NCI-H1417 (cell line): ENCODE data around the gene NELFB.

Experiments used
- DNase-seq, 3 experiments: peaks; one replicate each; lab custom pipeline; 2025; lab: John Stamatoyannopoulos, UW

Gene NELFB

DNA sequence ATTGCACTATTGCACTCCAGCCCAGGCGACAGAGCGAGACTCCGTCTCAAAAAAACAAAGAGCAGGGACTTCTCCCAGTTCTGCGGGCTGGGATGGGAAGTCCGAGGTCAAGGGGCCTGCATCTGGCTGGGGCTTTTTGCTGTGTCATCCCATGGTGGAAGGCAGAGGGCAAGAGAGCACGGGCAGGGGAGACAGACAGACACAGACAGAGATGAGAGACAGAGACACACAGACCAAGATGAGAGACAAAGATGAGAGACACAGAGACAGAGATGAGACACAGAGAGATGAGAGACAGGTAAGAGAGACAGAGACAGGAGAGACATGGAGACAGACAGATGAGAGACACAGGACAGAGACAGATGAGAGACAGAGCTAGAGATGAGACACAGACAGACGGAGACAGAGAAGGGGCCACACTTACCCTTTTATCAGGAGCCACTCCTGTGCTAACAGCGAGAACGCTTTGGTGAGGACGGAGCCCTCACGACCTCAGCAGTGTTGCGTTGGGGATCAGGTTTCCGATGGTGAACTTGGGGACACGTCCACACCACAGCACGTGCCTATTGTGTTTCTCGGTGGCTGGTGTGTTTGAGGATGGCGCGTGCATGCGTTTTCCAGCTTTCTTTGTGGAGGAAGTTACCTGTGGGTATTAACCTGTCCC lies 13.5 kb downstream of the NELFB start:
- DNase-seq: no peak

DNA sequence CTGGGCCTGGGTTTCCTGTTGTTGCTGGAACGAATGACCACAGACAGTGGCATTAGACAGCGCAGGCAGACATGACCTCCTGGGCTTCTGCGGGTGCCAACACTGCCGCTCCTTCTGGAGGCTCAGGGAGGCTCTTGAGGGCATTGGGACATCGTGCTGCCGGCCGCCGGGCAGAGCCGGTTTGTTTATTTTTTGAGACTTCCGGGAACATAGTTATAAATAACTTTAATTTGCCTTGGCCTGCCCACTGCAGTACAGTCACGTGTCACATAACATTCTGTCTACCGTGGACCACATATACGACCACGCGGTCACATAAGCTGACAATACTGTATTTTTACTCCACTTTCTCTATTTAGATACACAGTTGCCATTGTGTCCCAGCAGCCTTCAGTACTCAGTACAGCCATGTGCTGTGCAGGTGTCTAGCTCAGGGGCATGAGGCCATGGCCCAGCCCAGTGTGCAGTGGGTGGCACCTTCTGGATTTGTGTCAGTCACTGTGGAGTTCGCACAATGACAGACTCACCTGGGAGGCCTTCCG lies 14.2 kb downstream of the NELFB start:
- no peak for DNase-seq

DNA sequence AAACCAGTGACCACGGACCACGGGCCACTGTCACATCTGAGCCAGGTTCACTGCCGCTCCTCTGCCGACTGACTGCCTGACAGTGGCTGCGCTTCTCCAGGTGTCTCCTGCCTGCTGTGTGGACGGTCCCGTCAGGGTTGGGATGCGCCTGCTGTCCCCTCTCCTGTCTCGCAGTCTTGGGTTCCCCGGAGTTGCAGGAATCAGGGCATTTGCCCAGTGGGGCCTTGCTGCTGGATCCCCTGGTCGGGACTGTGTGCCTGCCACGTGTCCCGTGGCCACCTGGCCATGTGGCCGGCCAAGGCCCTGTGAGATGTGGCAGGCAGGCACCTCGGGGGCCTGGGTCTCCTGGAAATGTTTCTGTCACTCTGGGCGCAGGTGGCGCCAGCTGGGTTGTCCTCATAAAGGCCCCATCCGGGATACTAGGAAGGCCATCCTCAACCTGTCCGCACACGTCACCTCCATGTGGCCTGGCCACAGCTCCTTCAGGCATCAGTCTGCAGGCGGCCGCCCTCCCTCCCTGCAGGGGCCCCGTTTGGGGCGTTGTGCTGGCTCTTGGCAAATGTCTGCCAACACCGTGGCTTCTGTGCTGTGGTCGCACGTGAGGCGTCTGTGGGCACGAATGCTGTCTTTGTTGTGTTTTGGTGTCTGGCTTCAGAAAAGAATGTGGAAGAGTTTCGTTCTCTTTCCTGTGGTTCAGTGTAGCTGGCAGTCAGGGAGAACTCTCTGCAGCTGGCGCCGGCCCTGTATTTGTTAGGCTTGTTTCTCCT lies 16.0 kb downstream of the NELFB start:
- no peak for DNase-seq

DNA sequence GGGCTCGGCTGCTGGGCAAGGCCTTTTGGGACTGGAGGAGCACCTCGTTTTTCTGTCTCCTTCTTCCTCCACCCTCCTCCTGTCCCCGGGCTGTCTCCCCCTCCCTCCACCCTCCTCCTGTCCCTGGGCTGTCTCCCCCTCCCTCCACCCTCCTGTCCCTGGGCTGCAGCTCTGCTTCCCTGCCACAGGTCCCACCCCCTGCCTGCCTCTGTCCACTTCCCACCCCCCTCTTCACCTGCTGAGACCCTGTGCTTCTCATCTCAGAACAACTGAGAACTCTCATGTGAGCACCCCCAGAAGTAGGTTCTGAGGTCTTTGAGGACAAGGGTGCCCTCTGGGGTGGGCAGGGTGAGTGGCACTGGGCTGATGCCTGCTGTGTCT lies 16.6 kb downstream of the NELFB start:
- no peak for DNase-seq

DNA sequence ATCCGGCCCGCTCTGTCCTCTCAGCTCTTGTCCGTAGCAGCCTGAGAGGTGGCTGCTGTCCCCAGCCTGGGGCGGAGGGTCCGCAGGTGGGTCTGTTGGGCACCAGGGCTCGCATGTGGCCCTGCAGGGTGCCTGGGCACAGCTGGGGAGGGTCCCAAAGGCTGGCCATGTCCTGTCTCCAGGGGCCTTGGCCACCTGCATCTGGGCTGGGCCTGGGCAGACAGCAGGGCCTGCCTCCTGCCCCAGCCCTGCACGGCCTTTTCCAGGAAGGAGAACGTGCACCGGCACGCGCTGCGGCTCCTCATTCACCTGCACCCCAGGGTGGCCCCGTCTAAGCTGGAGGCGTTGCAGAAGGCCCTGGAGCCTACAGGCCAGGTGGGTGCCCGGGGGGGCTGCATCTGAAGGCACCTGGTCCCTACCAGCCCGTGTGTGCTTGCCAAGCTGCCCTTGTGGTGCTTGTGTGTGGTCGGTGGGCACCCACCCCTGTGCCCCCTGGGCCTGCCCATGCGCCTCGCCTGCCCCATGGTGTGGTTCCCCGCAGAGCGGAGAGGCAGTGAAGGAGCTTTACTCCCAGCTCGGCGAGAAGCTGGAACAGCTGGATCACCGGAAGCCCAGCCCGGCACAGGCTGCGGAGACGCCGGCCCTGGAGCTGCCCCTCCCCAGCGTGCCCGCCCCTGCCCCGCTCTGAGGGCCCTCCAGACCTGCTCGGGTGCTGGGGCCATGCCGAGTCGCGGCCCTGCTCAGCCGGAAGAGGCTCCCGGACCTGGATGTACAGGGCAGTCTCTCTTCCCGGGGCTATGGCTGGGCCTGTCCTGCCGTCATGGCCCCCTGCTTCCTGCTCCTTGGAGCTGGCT lies 17.3 kb downstream of the NELFB start:
- DNase-seq: no peak

DNA sequence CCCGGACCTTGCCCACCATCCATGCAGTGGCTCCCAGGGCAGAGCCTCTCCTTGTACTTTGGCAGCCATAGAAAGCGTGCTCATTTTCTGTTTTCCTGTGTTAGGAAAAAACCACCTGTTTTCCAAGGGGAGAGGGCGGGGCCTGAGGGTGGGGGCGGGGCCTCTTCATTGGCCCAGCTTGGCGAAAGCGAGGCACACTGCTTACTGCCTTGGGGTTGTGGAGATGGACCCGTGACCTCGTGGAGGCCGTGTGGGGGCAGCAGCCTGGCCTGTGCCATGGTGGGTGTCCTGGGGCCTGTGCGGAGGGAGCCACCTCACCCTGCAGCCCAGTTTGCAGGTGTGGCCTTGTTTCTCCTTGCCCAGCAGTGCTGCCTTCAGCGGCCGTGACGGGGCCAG lies 18.0 kb downstream of the NELFB start:
- peak; percentile 4 to 67 (median 51) for DNase-seq

DNA sequence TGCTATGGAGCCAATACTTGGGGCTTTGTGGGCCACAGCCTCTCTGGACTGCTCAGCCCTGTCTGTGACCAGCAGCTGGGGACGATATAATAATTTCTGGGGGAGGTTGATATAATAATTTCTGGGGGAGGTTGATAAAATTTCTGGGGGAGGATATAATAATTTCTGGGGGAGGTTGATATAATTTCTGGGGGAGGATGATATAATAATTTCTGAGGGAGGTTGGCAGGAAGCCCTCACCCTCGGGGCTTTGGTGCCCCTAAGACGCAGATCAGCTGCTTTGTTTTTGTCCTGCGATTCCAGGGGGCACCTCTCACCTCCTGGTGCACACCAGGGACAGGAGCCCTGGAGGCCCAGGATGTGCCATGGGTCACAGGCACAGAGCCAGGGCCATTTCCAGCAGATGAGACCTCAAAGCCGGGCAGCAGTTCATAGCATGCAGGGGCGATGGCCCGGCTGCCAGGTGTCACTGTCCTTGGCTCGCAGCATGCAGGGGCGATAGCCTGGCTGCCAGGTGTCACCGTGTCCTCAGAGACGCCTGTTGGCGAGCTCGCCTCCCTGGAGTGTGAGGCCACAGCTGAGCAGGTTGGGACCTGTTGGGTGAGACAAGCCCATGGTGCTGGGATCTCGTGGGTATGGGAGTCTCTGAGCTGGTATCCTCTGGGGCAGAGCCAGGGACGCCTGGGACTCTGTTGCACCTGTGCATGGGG lies 18.6 kb downstream of the NELFB start:
- DNase-seq: peak; percentile 8 to 85 (median 74)

DNA sequence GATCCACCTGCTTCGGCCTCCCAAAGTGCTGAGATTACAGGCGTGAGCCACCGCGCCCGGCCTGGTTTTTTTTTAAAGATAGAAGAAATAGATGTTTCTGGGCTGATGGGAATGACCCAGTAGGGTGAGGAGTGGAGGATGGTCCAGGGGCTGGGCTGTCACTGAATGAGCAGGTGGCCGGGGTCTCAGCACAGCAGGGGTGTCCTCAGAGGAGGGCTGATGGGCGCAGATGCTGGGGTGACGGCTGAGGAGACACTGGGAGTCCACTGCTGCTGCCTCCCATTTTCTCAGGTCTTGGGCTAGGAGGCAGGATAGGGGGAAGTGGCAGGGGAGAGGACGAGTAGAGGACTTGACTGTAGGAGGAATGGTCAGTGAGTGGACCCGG lies 20.1 kb downstream of the NELFB start:
- no peak for DNase-seq

DNA sequence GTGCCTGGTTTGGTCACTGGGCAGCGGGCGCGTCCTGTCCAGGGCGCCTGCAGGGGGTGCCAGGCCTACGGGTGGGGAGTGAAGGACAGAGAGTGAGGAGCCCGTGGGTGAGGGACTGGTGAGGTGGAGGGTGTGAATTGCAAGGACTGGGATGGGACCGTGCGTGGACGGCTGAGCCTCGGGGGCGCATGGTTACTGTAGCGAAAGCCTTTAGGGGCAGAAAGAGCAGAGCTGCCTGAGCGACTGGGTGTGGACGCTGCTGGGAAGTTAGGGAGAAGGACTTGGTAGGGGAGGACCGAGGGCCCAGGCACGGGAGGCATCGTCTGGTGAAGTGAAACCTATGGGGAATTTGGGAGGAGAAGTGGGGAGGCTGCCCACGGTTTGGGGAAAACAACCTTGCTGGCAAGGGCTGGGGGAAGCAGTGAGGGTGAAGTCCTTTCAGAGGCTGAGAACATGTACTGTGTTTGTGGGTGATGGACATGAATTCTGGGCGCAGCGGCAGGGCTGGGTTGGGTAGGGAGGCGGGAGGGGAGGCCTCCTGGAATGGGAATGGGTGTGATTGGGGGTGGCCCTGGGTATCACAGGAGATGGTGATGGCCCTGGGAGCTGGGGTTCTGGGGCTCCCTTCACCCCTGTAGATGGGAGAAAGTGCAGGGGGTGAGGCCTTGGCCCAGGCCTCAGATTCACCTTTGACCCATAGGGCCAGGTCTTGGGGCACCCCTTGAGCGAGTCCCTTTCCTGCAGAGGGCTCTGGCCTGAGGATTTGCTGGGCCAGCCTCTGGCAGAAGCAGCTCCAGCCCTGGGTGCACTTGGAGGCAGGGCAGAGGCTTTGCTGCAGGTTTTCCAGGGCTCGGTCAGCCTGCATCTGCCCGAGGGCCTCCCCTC lies 20.7 kb downstream of the NELFB start:
- DNase-seq: no peak

DNA sequence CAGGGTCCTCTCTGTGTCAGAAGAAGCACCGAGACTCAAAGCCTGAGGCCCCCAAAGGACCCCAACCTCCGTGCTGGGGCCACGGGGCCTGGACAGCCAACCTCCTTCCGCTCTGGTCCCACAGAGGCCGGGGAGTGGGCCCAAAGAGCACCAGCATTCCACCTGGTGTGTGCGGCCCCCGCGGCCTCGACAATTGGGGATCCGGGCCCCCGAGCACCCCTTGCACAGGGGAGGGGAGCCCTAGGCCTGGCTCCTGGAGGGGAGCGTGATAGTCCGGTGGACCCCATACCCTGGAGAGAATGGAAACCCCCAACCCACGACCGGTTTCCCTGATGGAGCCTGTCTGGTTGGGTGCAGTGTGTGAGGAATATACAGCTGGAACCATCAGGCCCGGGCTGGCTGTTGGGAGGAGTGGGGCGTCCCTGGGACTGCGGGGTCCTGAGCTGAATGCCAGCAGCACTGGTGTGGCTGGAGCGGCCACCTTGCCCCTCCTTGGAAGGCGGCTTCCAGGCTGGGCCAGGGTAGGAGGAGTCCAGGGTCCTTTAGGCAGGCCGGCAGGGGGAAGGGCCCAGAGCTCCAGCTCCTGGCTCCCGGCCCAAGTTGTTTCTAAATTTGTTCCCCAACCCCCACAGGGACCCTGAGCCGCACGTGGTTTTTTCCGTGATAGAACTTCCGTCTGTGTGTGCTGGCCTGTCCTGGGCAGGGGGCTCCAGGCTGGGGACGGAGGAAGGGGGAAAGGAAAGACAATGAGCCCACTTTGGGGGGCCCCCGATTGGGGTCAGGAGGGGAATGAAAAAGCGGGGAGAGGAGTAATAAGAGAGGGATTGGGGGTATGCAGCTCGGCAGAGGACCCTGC lies 21.6 kb downstream of the NELFB start:
- DNase-seq: no peak

DNA sequence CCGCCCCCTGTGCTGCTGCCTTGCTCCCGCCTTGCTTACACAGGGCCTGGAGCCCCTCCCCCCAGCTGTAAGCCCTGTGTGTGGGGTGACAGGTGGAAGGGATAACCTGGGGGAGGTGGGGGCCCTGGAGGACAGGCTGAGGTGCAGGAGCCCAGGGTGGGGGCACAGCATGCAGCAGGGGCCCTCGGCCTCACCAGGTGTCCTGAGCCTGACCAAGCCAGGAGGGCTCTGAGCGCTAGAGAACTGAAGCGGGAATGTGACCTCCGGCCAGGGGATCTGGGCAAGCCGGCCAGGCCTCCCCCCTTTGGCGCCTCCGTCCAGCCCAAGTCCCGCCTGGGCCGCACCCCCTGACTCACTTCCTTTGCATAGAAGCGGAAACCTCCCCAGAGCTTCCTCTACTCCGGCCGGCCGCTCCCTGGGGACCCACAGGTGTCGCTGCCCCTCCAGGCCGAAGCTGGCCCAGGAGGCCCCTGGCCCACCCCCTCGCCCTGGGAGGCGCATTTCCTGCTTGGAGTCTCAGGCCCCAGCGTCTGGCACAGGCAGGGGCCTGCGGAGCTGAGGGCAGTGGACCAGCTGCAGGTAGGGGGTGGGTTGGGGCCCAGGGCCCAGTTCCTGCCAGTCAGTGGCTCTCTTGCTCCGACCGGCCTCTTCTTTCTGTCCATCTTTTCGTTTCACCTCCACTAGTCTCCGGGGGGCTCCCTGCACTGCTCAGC lies 22.4 kb downstream of the NELFB start, which contains the start of gene TOR4A:
TSS of gene TOR4A (plus strand) at position 398 of the 713 bp plus-strand sequence. CDS start 964 bp downstream, outside the sequence.
- DNase-seq: no peak

DNA sequence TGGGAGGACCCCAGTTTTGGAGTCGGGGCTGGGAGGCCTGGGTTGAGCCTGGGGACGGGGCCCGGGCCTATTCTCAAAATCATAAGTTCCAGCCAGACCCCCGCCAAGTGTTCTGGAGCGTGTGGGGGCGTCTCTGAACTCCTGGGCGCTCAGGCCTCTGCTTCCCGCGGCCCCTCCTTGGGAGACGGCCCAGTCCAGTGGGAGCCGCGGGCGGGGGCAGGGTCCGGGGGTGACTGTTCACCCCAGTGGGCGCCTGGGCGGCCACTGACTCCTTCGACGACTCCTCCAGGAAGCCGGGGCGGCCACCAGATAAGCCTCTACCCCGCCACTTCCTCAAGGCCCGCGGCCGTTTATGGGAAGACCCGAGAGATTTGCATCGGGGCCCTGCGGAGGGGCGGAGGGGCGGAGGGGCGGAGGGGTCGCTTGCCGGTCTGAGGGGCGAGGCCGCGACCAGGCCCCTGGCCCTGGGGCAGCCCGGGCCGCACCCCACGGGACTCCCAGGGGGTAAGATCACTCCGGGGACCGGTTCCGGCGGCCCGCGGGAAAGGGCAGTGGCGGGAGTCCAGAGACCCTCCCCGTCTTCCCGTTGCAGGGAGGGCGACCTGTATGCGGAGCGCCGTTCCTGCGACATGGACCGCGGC lies 23.1 kb downstream of the NELFB start:
- no peak for DNase-seq

DNA sequence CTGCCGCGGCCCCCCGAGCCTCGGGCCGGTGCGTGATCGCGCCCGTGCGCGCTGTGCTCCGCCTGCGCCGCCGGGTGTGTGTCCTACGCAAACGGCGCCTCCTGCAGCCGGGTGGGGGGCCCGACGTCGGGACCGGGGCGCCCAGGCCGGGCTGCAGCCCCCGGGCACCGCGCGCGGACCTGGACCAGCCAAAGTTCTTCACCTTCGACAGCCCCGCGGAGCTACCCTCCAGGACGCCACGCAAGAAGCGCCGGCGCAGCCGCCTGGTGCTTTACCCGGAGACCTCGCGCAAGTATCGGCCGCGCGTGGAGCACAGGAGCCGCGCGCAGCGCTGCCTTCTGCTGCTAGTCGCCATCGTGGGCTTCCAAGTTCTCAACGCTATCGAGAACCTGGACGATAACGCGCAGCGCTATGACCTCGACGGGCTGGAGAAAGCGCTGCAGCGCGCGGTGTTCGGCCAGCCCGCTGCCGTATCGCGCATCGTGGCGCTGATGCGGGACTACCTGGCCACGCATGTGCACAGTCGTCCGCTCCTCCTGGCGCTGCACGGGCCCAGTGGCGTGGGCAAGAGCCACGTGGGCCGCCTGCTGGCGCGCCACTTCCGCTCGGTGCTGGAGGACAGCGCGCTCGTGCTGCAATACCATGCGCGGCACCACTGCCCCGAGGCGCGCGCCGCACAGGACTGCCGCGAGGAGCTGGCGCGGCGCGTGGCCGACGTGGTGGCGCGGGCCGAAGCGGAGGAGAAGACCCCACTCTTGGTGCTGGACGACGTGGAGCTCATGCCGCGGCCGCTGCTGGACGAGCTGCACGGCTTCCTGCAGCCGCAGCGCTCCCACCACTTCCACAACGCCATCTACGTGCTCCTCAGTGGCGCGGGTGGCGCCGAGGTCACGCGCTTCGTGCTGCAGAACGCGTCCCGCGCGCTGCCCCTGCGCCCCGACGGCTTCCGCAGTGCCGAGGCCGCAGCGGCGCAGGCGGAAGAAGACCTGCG lies 23.9 kb downstream of the NELFB start:
- DNase-seq: no peak

DNA sequence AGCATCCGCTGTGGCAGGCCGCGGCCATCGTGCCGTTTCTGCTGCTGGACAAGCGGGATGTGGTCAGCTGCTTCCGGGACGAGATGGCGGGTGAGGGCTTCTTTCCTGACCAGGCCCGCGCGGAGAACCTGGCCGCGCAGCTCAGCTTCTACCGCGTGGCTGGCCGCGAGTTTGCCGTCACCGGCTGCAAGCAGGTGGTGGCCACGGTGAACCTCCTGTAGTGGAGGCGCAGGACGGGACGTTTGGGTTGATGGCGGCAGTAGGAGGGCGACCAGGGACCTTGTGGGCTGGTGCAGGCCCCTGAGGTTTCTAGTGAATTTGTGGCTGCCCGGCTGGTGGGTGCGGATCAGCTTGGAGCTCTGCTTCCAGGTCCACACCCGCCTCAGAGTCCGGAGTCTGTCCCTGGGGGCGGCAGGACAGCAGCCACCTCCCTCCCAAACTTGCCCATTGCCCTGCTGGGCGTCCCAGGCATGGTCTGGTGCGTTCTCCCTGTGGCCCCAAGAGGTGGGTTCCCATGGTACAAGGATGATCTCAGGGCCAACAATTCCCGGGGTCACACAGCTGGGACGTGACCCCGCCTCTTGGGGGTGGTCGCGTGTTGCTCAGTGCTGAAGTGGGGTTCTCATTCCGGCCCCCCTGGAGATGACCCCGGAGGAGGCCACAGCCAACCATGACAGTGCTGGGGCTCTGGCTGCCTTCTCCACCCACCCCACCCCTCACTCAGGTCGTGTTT lies 24.8 kb downstream of the NELFB start:
- no peak for DNase-seq

DNA sequence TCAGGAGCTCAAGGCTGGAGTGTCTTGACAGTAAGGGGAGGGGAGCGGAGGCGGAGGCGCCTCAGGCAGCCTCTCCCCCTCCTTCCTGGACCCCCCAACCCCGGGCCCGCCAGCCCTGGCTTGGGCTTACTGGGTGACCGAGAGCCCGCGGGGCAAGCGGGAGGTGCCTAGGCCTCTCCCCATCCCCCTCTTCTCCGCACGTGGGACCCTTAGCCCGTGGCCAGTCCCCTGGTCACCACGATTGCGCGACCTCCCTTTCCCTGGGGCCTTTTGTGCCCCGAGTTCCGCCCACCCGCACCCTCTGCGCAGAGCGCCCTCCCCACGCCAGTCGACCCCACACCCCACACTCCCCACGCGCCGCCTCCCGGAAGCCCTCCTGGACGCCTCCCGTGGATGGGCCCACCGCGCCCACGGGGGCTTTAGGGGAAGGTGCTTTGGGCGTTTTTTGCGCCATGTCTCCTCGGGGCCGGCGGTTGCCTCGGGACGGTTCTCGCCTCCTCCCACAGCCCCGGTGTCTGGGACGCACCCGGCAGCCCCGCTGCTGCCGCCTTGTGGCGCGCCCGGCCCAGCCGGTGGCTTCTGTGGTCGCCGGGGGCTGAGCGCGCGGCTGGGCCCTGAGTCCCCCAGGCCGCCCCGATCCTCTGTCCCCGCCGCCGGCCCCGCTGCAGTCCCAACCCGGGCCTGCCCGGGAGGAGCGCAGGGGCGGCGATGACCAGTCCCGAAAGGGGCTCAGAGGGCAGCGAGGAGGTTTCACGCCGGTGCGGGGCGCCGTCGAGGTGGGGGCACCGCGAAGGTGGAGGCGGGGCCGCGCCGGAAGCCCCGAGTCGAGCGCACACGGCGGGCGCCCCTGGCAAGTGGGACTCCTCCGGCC lies 25.6 kb downstream of the NELFB start:
- no peak for DNase-seq
